ENCODE results near the gene RNU2-1.

RNU2-1 gene

GRCh38 chr17:43216369-43216761 is 17.4 kb downstream of the RNU2-1 start:
- no peak overlapping the region for H3K4me3 ChIP-seq (ENCODE audit: low read length)
- DNase-seq (ENCODE audit: low read depth), result no peak
- no peak for TF ChIP-seq CTCF (conservative IDR thresholded peaks at IDR 0.05; ENCODE audit: low read length)

- no peak overlapping the region for H3K4me3 ChIP-seq (ENCODE audit: low read length)
- TF ChIP-seq CTCF (conservative IDR thresholded peaks at IDR 0.05; ENCODE audit: low read length), result no peak
These were observed 18.4 kb downstream of the RNU2-1 start for GRCh38 chr17:43215341-43215740.

GRCh38 chr17:43213545-43213944 is 20.2 kb downstream of the RNU2-1 start:
- no peak for TF ChIP-seq CTCF (conservative IDR thresholded peaks at IDR 0.05; ENCODE audit: low read length)
- no peak for DNase-seq (ENCODE audit: low read depth)
- no peak overlapping the region for H3K4me3 ChIP-seq (ENCODE audit: low read length)

More at GRCh38 chr17:43215341-43215740, 18.4 kb downstream of the RNU2-1 start:
- no peak for DNase-seq (ENCODE audit: low read depth)

GRCh38 chr17:43212641-43213490 is 20.9 kb downstream of the RNU2-1 start:
- TF ChIP-seq CTCF (conservative IDR thresholded peaks at IDR 0.05; ENCODE audit: low read length), result no peak
- H3K4me3 ChIP-seq (ENCODE audit: low read length), result peak overlapping the region; percentile 71
- DNase-seq (ENCODE audit: low read depth), result peak; percentile 22

GRCh38 chr17:43211480-43212402 is 22.0 kb downstream of the RNU2-1 start, which contains the start of gene TMEM106A:
TSS of gene TMEM106A (plus strand) at chr17:43211875. CDS start at chr17:43213042, 1,167 bp downstream.
- peak within 1 kb of the TSS; percentile 71 for H3K4me3 ChIP-seq (ENCODE audit: low read length)
- TF ChIP-seq CTCF (conservative IDR thresholded peaks at IDR 0.05; ENCODE audit: low read length), result peak; percentile 46
- peak; percentile 88 for DNase-seq (ENCODE audit: low read depth)

GRCh38 chr17:43211123-43211479 is 22.7 kb downstream of the RNU2-1 start:
- peak overlapping the region; percentile 71 for H3K4me3 ChIP-seq (ENCODE audit: low read length)
- TF ChIP-seq CTCF (conservative IDR thresholded peaks at IDR 0.05; ENCODE audit: low read length), result no peak
- DNase-seq (ENCODE audit: low read depth), result no peak

All from AG10803 (cell line).